ENCODE measurements around the gene TBC1D3B. TPM values are rescaled to one million over a fixed set of nuclear protein-coding genes. Genes with fewer than 3 reads are reported as not detected.

Gene TBC1D3B
- polyA plus RNA-seq, 1 donor from 2014 or later = 0.84 TPM

Other genes with a start within 250 kb of the TBC1D3B start
- not detected for gene RDM1, start 245.9 kb downstream of the TBC1D3B start, polyA plus RNA-seq
- gene LYZL6, start 232.9 kb downstream of the TBC1D3B start, polyA plus RNA-seq = not detected
- not detected for gene CCL16, start 195.1 kb downstream of the TBC1D3B start, polyA plus RNA-seq
- not detected for gene CCL14, start 189.9 kb downstream of the TBC1D3B start, polyA plus RNA-seq
- not detected for gene CCL15, start 175.1 kb downstream of the TBC1D3B start, polyA plus RNA-seq
- gene CCL23, start 158.7 kb downstream of the TBC1D3B start, polyA plus RNA-seq = not detected
- gene CCL18, start 112.4 kb downstream of the TBC1D3B start, polyA plus RNA-seq = not detected
- gene CCL3, start 86.5 kb downstream of the TBC1D3B start, polyA plus RNA-seq = 1.2 TPM
- gene CCL4, start 72.8 kb downstream of the TBC1D3B start, polyA plus RNA-seq = 8.4 TPM
- gene CCL3L1, start 20.1 kb upstream of the TBC1D3B start, polyA plus RNA-seq = 0.53 TPM
- gene CCL4L2, start 34.4 kb upstream of the TBC1D3B start, polyA plus RNA-seq = not detected
- gene TBC1D3I, start 87.9 kb upstream of the TBC1D3B start, polyA plus RNA-seq = not detected
- not detected for gene TBC1D3G, start 147.2 kb upstream of the TBC1D3B start, polyA plus RNA-seq
- gene TBC1D3H, start 211.8 kb upstream of the TBC1D3B start, polyA plus RNA-seq = not detected

Measured in IgD-negative memory B cell (primary cell).